ENCODE results near the gene PRR5L.

- no peak for TF ChIP-seq TAF1 (IDR thresholded peaks at IDR 0.05; ENCODE audit: low read depth, low read length)
- no peak for TF ChIP-seq POLR2A (IDR thresholded peaks at IDR 0.05; ENCODE audit: low read depth, low read length)
- no peak for TF ChIP-seq POLR2AphosphoS5 (IDR thresholded peaks at IDR 0.05; ENCODE audit: low read depth, low read length)
Measured at GRCh38 chr11:36373016-36374010, 77.2 kb downstream of the PRR5L start.

Measured in GM12891 (cell line).